Kidney glomerular epithelial cell (primary cell): Measurements from ENCODE around the gene RPUSD4.

ENCODE experiments used
- DNase-seq: peaks from one replicate; lab custom pipeline; 2025; lab: John Stamatoyannopoulos, UW

The RPUSD4 gene

GRCh38 chr11:126212089-126212660 is 725 bp upstream of the RPUSD4 start:
- peak; percentile 11 for DNase-seq

- no peak for DNase-seq
These were observed 597 bp downstream of the RPUSD4 start for GRCh38 chr11:126210871-126211235.

GRCh38 chr11:126207896-126208295 is 3.6 kb downstream of the RPUSD4 start:
- DNase-seq = no peak

DNA sequence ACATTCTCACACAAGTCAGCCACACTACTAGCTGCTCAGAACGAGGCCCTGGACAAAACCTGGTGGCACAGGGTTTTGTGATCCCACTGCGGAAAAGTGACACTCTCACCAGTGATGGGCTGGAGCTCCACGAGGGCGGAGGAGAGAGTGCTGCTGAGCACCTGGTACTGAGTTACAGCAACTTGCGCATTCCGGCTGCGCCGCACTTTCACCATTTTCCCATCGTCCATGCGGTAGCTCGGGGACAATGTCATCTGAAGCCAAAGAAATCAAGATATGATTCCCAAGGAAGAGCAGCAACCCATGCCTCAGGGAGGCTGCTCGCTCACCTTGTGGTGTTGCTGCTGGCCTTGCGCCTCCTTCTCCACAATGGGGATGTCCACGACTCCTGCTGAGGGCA is 6.1 kb downstream of the RPUSD4 start:
- DNase-seq = no peak

GRCh38 chr11:126202646-126203359 is 8.6 kb downstream of the RPUSD4 start:
- DNase-seq = no peak

DNA sequence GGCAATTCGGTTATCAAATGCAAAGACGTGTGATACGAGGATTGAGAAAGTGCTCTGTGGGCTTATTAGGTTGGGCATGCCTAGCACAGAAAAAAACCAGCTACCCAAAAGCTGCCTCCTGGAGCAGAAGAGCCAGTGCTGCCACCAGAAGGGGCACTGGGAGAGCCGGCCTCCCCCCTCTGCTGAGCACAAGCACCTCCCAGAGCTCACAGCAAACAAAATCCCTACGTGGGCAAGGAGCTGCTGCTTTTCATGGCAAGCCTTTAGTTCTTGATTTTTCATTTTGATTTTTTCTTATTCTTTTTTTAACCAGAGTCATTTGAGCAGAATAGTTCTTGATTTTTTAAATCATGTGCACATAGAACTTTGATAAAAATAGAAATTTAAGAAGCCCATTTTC is 12.8 kb downstream of the RPUSD4 start:
- DNase-seq = no peak

- peak; percentile 28 for DNase-seq
These were observed 14.0 kb downstream of the RPUSD4 start for GRCh38 chr11:126197277-126197939.

GRCh38 chr11:126195119-126195518 is 16.3 kb downstream of the RPUSD4 start:
- no peak for DNase-seq

- DNase-seq = peak; percentile 29
These were observed 17.3 kb downstream of the RPUSD4 start for GRCh38 chr11:126194121-126194543.

- no peak for DNase-seq
These were observed 18.4 kb downstream of the RPUSD4 start for GRCh38 chr11:126193038-126193478.

GRCh38 chr11:126192361-126192760 is 19.1 kb downstream of the RPUSD4 start:
- DNase-seq = no peak

DNA sequence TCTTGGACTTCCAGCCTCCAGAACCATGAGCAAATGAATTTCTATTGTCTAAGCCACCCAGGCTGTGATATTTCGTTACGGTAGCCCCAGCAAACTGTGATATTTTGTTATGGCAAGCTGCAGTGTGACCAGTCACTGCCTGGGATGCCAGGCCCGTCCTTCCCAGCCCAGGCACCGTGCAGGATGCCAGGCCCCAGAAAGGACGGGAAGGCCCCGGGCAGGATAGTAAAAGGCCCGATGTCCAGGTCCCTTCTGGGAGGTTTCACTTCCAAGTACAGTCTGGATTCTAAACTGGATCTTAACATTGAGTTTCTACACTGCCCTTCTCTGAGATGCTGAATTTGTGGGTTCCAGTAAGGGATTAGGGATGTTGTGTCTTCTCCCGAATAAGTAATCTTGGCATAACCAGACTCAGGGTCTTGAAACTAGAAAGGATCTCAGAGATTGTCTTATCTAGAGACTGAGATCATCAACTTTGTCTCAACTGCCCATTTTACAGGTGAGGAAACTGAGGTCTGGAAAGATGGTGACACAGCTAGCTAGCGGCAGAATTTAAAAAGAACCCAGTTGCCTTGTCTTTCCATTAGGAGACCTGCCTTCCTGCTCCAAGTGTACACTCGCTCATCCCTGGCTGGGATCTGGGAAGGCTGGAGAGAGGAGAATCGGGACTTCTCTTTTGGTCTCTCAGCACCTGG is 19.9 kb downstream of the RPUSD4 start:
- DNase-seq = no peak

DNA sequence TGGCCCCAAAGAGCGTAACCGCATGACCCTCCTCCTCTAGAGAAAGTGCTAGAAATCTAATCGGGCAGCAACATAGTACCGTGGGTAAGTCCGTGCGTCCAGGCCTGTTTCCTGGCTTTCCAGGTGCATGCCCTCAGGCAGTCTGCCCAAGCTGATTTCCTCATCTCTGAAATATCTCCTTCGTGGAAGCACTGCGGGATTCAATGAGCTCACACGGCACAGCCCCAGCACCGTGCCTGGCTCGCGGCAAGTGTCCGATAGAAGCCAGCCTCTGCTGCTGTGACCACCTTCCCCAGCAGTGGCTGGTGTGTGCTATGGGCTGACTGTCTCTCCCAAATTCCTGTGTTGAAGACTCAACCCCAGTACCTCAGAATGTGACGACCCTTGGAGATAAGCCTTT is 20.7 kb downstream of the RPUSD4 start:
- no peak for DNase-seq

GRCh38 chr11:126189109-126189929 is 22.1 kb downstream of the RPUSD4 start:
- no peak for DNase-seq

- DNase-seq = no peak
These were observed 22.9 kb downstream of the RPUSD4 start for GRCh38 chr11:126188332-126189108.

DNA sequence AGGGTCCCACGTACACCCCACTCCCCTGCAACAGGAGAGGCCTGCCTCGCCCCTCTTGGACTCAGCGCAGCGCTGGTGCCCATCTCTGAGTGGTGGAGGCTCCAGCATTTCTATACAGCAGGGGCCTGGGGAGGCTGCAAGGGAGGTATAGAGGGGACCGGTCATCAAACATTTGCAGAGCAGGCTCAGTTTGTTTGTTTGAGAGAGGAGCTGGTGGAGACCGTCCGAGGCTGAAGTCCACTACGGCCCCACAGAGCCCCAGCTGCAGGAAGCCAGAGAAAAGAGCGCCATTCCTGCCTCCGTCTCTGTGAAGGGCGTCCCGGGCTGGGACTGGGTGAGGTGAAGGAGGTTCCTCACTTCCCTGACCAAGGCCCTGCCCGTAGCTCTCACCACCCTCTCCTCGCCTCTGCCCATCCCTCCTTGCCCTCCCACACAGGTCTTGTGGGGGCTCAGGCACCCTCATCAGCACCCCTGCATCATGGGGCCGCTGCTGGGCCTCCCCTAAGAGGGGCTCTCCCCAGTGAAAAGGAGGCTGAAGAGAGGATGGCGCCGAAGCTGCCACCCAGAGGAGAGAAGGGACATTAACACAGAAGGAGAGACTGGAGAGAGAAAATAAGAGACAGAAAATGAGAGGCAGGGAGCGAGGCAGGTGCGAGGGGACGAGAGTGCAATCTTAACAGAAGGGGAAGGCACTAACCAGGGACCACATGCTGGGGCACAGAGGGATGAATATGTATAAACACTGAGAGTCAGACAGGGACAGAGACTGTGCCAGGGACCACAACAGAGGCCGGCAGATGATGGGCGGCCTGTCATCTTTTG is 24.5 kb downstream of the RPUSD4 start:
- DNase-seq = no peak

DNA sequence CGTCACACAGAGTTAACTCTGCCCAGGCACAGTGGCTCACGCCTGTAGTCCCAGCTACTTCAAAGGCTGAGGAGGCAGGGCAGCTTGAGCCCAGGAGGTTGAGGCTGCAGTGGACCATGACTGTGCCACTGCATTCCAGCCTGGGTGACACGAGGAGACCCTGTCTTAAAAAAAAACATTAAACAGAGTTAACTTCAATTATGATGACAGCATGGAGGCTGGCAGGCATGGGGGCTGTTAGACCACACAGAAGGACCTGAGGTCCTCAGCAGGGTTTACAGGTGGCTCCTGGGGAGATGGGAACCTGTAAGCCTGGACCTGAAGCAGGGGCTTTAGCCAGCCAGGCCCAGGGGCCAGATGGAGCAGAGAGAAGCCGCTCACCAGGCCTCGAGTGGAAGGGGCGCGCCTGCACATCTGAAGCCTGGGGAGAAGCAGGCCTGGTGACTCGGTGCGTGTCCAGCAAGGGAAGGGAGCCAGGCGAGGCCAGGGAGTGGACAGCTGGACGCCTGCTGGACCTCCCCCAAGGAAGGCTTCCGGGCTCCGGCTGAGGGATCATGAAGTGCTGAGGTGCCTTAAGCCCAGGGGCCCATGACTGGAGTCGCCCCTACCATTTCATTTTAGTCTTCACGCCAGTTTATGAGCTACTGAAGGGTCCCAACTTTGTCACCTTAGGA is 25.3 kb downstream of the RPUSD4 start:
- DNase-seq = no peak

GRCh38 chr11:126185259-126186024 is 26.0 kb downstream of the RPUSD4 start:
- DNase-seq = no peak
